HG02763 (cell line): Measurements from ENCODE around the gene ATPAF1.
A peak's percentile ranks its signal among the peaks of the same experiment; 100 is the strongest.

Experiments used
- ATAC-seq: cut with Tn5 transposase; IDR thresholded peaks from one replicate; pipeline ENCODE4 v1.9.1; 2021; ENCODE audit warnings: mild to moderate bottlenecking, moderate library complexity; ENCODE audit not compliant: unreplicated experiment

Gene ATPAF1

GRCh38 chr1:46617108-46617800 is 50.9 kb downstream of the ATPAF1 start:
- ATAC-seq, result no peak

GRCh38 chr1:46616277-46617107 is 51.7 kb downstream of the ATPAF1 start, which contains the start of gene MOB3C:
Gene MOB3C (minus strand): TSS chr1:46616811. CDS start chr1:46613321, 3,490 bp downstream.
- peak; percentile 66 for ATAC-seq

- no peak for ATAC-seq
These were observed 52.4 kb downstream of the ATPAF1 start for GRCh38 chr1:46615735-46616134.

- no peak for ATAC-seq
These were observed 53.1 kb downstream of the ATPAF1 start for GRCh38 chr1:46615088-46615487.

GRCh38 chr1:46614604-46614984 is 53.6 kb downstream of the ATPAF1 start:
- ATAC-seq, result no peak

- ATAC-seq, result peak; percentile 41
These were observed 54.2 kb downstream of the ATPAF1 start for GRCh38 chr1:46613661-46614603.

- no peak for ATAC-seq
These were observed 55.1 kb downstream of the ATPAF1 start for GRCh38 chr1:46612937-46613660.

GRCh38 chr1:46611691-46612221 is 56.4 kb downstream of the ATPAF1 start:
- ATAC-seq, result no peak

- ATAC-seq, result no peak
These were observed 60.6 kb downstream of the ATPAF1 start for GRCh38 chr1:46607345-46608130.

GRCh38 chr1:46606255-46606965 is 61.8 kb downstream of the ATPAF1 start:
- ATAC-seq, result no peak

- no peak for ATAC-seq
These were observed 62.9 kb downstream of the ATPAF1 start for GRCh38 chr1:46605232-46605631.

GRCh38 chr1:46603858-46604549 is 64.2 kb downstream of the ATPAF1 start, which contains the start of gene MKNK1:
Gene MKNK1 (minus strand): TSS chr1:46604268. CDS start chr1:46583327, 20,941 bp downstream.
- peak; percentile 97 for ATAC-seq

GRCh38 chr1:46603481-46603857 is 64.7 kb downstream of the ATPAF1 start:
- no peak for ATAC-seq

- ATAC-seq, result no peak
These were observed 66.7 kb downstream of the ATPAF1 start for GRCh38 chr1:46601257-46602007.

- ATAC-seq, result no peak
These were observed 68.8 kb downstream of the ATPAF1 start for GRCh38 chr1:46599059-46599970.

- no peak for ATAC-seq
These were observed 71.3 kb downstream of the ATPAF1 start for GRCh38 chr1:46596846-46597245.
